NCI-H2171 treated with DMSO at 0.1 percent for 48 hours (cell line): Measurements from ENCODE around the gene FADS2.
"Not testable (repeated sequence)": the region's sequence is repeated elsewhere in the genome, so short reads cannot be mapped to it uniquely, and the experiment has no call there.

Source experiments
- DNase-seq: peaks from one replicate; lab custom pipeline; 2025; lab: John Stamatoyannopoulos, UW

Gene FADS2

DNA sequence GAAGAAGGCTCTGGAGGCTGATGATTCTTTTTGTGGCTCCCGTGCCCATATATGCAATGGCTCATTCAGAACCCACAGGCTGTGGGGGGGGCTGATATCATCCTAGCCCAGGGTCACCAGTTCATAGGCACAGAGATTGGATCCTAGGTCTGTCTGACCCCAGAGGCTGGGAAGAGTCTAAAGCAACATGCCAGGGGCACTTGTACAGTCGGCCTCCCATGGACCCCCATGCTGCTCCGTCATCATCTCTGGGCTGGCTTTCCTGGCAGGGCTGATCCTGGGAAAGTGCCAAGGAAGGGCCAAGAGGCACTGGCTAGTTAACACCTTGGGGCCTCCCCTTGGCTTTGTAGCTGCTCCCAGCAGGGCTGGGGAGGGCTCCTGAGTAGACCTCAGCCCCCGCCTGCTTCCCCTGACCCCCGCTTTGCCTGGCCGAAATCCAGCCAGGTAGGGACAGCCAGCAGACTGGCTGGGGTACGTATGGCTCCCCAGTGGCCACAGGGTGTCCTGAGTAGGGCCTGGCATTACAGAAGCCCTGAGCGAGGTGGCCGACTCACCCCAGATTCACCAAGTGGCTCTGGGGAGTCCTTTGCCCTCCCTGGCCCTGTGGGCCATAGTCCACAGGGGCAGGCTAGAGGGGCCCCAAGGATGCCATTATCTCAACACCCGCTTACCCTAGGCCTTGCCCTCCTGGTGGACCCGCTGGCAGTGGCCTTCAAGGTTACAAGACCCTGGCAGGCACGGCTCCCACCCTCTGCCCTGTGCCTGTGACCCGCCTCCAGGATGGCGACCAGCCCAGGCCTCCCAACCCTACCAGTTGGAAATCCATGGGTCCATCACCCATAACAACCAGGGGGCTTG, 40.7 kb downstream of the FADS2 start:
- DNase-seq, result no peak

DNA sequence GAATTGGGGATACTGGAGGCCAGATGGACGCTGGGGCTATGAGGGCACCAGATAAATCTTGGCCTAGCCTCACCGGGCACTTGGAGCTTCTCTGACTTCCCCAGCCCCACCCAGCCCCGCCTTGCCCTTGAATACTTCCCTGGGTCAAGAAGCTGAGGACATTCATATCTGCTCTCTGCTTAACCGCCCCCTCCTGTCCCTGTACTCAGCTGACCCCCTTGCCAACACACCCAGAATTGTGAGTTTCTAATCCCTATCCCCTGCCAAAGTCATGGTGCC, 41.3 kb downstream of the FADS2 start:
- DNase-seq, result no peak

DNA sequence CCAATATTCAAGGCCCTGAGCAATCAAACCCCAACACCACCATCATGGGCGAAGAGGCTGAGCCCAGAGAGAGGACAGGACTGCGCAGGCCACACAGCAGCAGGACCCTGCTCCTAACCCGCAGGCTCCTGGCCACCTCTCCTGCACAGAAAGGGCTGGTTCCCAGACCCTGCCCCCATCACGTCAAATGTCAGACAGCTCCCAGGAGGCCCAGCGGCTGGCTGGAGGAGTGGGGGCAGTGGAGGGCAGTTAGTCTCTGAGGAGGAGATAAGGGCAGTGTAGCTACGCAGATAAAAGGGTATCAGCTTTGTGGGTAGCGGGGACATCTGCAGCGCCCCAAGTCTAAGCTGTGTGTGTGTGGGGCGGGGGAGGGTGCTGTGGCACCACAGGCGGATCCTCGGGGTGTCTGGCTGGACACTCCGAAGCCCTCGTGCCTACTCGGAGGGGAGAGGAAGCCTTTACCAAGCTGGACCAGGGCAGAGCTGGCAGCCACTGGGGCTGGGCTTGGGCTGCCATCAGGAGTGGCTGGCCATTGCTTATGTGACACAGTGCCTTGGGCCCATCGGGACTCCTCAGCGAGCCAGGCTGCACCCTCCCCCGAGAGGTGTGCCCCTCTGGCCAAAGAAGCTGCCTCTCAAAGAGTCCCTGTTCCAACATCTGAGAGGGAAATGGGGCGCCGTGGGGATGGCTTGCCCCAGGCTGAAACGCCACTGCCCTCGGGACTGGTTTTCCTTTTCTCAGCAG, 41.8 kb downstream of the FADS2 start:
- no peak for DNase-seq

DNA sequence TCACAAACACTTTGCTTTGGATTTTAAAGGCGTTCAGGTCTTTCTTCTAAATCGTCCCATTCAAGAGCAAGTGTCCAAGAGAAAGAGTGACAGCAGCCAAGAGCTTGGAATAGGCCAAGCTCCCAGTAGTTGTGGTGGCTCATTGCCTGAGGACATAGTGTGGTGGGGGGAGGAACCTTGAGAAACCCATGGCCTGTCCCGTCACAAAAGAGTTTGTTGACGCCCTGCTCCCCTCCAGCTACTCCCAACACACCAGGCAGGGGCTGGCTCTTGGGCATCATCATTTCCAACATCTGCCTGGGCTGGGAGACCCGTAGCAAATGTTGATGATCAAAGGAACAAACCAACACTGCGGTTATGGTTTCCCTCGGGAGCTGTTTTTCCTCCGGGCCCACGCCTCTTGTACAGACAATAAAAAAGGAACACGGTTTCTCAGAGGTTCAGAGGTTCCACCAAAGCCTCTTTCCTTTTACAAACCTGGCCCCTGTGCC, 42.5 kb downstream of the FADS2 start:
- DNase-seq, result peak; percentile 63

DNA sequence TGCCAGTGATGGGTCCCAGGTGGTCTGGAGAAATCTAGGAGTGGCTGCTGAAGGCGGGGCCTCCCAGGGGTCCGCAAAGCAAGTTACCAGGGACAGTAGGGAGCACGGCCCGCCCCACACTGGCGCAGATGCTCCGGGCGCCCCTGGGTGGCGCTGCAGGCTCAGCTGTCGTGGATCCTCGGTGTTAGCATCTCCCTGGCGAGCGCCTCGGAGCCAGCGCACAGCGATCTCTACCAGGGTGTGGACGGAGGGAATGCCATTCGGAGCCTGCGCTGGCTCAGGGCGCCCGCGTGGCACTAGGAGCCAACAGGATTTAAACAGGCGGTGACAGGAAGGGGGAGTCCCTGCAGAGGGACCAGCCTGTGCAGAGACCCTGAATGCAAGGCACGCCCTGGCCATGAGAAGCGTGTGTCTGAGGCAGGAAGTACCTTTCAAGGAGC, 43.1 kb downstream of the FADS2 start:
- DNase-seq, result peak; percentile 84

DNA sequence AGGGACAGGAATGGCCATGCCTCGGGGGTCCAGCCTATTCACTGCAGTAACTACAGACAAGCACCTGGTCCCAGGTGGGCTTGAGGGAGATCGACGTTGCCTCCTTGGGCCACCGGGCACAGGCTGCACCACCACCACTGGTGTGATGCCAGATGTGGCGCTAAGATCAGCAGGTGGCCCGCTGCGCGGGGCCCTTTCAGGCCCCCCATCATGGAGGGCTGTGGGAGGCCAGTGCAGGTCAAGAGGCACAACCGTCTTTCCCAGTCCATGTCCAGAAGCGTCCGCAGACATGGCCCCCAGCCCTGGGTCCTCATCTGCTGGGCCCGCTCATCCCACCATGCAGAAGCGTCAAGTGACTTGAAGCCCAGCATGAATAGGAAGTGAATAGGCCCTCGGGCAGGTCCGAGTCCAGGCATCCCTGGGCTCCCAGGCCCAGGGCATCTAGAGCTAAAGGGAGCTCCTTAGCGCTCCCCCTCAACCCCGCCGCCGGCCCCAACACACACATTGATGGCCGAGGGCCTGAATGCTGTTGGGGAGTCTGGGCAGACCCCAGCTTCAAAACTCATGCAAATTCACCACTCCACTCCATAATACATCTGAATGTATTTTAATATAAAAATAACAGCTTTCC, 45.0 kb downstream of the FADS2 start:
- no peak for DNase-seq

DNA sequence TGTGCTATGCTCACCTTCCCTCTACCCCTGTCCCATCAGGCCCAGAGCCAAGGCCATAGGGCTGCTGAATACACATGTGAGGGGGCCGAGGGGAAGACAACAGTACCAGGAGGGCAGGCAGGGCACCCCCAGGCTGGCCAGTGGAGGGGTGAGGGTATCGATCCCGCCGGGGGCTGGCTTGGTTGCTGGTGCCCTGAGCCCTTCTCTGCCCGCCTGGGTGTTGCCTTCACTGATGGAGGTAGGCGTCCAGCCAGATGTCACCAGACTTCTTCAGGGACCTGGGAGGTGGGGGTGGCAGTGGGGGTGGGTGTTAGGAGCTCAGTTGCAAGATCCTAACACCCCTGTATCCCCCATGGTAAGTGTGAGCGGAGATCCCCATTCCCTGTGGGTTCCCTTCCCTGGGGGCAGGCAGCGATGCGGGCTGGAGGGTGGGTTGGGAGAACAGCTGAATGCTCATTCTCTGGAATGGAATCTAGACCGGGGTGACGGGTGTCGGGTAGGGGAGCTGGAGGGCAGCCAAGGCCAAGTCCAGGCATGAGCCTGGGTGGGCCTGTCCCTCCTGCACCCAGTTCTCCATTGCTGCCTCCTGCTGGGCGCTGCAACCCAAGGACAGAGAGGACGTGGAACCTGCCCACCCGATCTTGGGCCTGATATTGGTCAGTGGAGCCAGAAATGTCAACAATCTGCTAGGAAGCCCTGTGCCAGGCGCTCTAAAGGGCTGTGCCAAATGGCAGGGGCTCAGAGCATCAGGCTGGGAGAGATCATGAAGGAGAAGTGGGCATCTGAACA, 45.7 kb downstream of the FADS2 start:
- no peak for DNase-seq

DNA sequence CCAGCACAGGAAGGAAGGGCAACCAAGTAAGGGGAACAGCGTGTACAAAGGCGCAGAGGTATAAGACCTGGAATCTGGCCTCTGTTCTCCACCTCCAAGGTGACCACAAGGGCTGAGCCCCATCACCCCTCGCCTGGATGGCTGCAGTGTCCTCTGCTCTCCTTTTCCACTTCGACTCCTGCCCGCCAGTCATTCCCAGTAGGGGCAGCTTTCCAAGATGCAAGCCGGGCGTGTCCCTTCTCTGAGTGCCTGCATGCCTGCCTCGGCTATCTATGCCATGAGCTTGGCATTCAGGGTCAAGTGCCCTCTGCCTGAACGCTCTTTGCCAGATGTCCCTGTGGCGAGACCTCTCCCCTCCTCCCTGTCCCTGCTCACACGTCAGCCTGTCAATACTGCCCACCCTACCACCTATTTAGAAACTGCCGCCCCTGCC, 46.3 kb downstream of the FADS2 start:
- DNase-seq, result no peak

DNA sequence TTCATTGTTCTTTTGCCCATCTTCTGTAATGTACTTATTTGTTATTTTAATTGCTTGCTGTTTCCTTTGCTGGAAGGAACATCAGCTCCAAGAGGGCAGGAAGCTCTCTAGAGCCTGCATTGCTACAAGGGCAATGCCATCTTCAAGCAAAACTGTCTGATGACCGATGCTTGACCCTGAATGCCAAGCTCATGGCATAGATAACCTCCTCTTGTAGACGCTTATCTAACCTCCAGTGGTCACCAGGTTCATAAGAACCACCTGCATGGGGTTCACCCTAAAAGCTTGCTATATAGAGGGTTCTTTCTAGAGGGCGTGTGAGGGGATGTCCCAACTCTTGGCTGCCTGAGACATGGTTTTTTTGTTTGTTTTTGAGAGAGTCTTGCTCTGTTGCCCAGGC, 46.8 kb downstream of the FADS2 start:
- no peak for DNase-seq

DNA sequence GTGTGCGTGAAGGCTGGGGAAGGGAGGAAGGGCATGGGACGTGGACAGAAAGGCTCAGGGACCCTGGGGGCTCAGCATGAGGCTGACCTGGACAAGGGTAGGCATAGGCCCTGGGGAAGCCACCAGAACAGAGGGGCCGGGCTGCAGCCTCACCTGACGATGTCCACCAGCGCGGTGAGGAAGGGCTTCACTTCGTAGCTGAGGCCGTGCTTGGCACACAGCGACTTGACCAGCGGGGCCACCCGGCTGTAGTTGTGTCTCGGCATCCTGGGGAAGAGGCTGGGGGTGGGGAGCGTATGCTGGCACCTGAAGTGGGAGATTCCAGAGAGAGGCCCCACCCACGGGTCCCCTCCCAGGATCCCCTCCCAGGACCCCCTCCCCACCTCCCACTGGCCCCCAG, 47.6 kb downstream of the FADS2 start:
- no peak for DNase-seq

DNA sequence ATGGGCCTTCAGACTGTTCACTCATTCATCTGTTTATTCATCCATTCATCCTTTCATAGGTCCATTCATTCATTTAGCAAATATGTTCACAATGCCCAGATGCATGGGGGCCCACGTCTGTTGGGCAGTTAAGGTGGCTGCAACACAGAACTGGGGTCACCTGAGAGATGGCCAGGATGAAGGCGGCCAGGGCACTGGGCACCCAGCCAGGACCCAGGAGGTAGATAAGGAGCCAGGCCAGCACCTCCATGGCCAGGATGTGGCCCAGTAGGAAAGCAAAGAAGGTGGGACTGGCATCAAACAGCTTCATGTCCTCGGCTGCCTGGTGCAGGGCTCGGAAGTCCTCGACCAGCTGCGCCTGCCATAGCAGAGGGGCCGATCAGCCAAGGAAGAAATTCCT, 51.1 kb downstream of the FADS2 start:
- DNase-seq, result no peak

DNA sequence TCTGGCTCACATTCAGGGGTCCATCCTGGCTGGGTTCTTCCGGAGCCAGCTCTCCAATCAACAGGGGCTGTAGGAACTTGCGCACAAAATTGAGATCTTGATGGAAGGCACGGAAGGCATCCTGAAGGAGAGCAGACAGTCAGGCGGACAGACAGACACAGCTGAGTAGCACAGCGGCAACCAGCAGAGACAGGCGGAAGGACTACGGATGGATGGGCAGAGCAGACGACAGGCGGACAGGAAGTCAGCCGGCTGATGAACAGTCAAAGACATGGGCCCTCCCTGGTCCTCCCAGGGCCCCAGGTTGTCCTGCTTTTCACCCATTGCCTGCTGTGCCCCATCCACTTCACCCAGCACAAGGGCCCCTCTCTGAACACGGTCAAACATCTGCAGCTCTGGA, 51.9 kb downstream of the FADS2 start:
- no peak for DNase-seq

DNA sequence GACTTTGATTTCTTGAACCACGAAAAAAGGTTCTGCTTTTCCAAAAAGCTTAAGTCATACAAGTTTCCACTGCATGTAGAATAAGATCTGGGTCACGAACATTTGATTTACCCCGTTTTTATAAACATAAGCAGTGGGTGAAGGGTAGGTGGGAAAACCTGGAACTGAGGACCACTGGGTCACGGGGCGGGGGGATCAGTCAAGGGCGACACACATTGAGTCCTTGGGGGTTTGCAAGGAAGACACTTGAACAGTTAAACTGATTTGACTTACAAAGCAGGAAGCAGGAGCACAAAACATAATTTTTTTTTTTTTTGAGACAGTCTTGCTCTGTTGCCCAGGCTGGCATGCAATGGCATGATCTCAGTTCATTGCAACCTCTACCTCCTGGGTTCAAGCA, 52.4 kb downstream of the FADS2 start:
- DNase-seq, result no peak

DNA sequence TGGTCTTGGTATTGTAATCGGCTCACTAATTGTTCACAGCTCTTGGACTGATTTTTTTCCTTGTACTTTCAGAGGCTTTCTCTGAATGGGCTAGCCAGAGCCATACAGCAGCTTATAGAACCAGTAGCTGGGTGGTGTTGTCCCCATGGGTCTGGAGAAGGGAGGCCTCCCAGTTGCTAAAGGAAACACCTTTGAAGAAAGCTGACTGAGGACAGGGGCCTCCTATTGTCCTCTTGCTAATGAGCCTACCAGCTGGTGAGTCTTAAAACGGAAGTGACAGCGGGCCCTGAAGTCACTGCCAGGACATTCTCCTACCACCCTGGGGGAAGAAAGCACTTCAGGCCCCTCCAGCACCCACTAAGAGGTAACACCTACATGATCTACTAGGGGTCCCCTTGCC, 53.3 kb downstream of the FADS2 start:
- DNase-seq, result no peak

DNA sequence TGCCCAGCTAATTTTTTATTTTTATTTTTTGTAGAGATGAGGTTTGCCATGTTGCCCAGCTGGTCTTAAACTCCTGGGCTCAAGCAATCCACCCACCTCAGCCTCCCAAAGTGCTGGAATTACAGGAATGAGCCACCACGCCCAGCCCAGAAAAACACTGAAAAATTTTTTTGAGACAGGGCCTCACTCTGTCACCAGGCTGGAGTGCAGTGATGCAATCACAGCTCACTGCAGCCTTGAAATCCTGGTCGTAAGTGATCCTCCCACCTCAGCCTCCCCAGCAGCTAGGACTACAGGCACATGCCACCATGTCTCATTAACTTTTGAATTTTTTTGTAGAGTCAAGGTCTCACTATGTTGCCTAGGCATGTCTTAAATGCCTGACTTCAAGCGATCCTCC, 54.2 kb downstream of the FADS2 start:
- not testable (repeated sequence) for DNase-seq

DNA sequence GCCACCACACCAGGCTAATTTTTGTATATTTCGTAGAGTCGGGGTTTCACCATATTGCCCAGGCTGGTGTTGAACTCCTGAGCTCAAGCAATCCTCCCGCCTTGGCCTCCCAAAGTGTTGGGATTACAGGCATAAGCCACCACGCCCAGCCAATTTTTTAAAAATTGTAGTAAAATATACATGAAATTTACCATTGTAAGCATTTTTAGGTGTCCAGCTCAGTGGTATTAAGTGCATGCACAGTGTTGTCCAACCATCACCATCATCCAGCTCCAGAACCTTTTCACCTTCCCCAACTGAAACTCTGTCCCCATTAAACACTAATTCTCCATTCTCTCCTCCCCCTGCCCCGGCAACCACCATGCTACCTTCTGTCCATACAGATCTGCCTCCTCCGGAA, 54.8 kb downstream of the FADS2 start:
- no peak for DNase-seq

DNA sequence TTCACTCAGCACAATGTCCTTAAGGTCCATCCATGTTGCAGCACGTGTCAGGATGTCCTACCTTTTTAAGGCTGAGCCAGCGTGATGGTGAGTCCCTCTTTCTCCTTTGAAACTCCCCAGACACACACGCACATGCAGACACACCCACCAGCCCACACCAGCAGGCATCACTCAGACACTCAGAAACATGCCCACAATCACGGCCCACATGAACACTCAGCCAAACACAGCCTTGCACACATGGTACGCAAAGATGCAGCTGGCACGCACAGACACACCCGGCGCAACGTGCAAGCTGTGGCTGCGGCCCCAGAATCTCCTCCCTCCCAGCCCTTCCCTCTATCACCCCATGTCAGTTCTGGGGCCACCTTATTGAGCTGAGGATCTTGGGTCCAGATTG, 55.2 kb downstream of the FADS2 start:
- DNase-seq, result no peak

DNA sequence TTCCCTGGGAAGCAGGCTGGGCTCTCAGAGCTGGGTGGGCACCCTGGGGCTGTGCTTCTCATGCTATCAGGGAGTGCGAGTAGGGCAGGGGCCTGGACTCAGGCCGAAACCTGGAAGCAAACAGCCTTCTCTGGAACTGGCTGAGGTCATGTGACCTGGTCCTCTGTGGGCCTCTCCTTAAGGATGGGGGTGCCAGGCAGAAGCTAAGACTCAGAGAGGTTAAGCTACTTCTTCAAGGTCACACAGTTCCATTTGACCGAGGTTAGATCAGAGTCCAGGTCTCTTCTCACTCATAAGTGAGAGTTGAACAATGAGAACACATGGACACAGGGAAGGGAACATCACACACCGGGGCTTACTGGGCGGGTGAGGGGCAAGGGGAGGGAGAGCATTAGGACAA, 55.8 kb downstream of the FADS2 start:
- no peak for DNase-seq

DNA sequence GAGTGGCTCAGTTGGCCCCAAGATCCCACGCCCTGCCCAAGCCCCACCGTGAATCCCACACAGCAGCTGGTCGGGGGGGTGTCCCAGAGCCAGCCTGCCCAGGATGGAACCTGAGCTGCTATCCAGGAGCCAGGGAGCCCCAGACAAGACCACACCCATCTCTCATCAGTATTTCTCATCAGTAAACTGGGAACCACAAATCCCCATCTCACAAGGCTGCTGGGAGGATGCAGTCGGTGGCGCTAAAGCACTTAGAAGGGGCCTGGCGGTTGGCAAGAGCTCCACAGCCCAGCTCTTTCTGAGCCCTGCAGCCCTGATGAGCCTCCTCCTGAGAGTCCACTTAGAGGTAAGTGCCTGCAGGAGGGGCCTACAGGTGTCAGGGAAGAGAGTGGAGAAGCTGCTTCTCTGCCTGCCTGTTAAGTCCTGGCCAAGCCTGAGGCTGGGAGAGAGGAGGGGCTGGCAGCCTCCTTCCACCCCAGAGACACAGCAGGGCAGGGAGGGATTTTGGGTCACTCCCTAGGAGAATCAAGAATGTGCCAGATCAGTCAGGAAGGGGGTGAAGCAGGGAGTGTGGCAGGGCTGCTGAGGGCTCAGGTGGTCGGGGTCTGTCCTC, 57.2 kb downstream of the FADS2 start:
- no peak for DNase-seq

DNA sequence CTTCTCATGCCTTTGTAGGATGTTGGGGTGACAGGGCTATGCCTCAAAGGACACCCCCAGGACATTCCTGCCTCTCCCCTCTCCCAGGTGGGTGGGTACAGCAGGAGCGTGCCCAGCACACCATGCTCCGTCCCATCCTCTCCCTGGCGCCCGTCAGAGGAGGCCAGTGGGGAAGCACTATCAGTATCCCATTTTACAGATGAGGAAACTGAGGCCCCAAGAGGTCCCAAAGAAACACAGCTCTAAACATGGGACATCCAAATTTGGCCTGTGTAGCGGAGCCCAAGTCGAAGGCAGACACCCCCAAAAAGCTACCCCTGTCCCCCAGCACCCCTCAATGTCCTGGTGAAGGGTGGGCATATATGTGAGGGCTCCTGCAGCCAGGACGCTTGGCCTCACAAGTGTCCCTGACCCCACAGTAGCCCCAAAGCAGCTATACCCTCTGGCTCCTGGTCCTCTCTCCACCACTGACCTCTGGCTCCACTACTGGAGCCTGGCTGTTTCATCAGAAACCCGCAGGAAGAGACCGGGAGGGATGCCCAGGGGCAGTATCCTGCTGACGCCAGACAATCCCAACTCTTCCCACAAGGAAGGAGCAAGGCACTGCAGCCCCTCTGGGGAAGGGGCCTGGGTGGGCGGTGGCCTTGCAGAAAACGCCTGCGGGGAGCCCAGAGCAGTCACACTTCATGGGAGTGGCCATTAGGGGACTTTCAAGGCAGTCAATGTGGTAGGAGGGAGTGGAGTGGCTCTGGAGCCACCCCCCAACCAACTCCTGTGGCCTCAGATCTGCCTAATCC, 57.9 kb downstream of the FADS2 start:
- no peak for DNase-seq

DNA sequence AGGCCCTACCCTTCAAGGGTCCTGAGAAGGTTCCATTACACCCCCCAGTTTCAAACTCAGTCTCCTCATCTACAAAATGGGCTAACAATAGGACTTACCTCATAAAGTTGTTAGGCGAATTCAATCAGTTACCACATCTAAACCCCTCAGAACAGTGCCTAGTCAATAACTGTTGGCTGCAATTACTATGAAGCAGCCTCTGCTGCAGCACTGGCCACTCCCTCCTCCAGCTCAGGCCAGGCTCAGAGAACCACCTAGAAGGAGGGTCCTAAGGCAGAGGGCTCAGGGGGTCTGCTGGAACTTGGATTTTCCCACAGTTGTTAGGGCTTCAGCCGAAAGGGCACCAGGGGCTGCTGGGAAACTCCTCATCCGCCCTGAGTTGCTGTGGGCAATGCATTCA, 58.5 kb downstream of the FADS2 start:
- DNase-seq, result no peak
